HepG2 (cell line): Measurements from ENCODE around the gene CHRD. TPM values are rescaled to one million over a fixed set of nuclear protein-coding genes. Genes with fewer than 3 reads are reported as not detected.

Experiments
- ATAC-seq: fragments of 200-7000 bp; cut with Tn5 transposase; 3 replicates; pipeline ENCODE4 v1.9.1; 2020; ENCODE audit warnings: mild to moderate bottlenecking, moderate library complexity
- BruUV-seq: library from RNA; stranded (reverse); fragments of 400-500 nt; replicated peaks from 2 replicates; lab custom pipeline; 2021; lab: Mats Ljungman, UMichigan
- CTCF ChIA-PET: fragments of 300-600 bp; formaldehyde crosslinking; extraction: SDS; loops from one replicate; lab custom pipeline; 2021; ENCODE audit warnings: low total read pairs, inconsistent platforms, low intra/inter-chr PET ratio; lab: Yijun Ruan, JAX
- POLR2A ChIA-PET: fragments of 350-600 bp; sonication (Branson Sonifier 250); formaldehyde crosslinking; loops from one replicate; lab custom pipeline; 2020; ENCODE audit warnings: antibody characterized with exemption, inconsistent platforms; lab: Yijun Ruan, JAX
- DNase-seq: peaks from one replicate; pipeline ENCODE4 v3.0.0-alpha.2; 2015; ENCODE audit warnings: low spot score
- FAIRE-seq: peaks from 3 replicates; lab custom pipeline; 2011; peaks lifted over from hg19 to GRCh38; lab: Jason Lieb, UNC
- H2AFZ ChIP-seq: one replicate; pipeline ENCODE4 v1.6.1; 2011; ENCODE audit warnings: low read length, inconsistent platforms
- H3K27ac ChIP-seq: fragments of 300-600 bp; 3 replicates; pipeline ENCODE4 v1.8.0; 2011; ENCODE audit warnings: mixed run types, mild to moderate bottlenecking, mixed read lengths, low read length, inconsistent platforms; ENCODE audit not compliant: insufficient read depth; ENCODE audit errors: extremely low read length
- H3K27me3 ChIP-seq, 2 experiments: fragments of 200-600 bp in 1 of 2; 2 replicates in 1 of 2; 3 replicates in 1 of 2; pipeline versions ENCODE4 v1.6.0 to v1.8.0; 2011; ENCODE audit warnings: low read length in 2 of 2, mild to moderate bottlenecking in 2 of 2, moderate library complexity in 2 of 2, inconsistent platforms in 1 of 2; ENCODE audit not compliant: insufficient read depth in 2 of 2, control insufficient read depth in 1 of 2
- H3K36me3 ChIP-seq, 2 experiments: fragments of 200-600 bp in 1 of 2; replicated peaks in 1 of 2; 2 replicates in 1 of 2; 3 replicates in 1 of 2; pipeline versions ENCODE4 v1.5.1 to v1.8.0; 2011; ENCODE audit warnings: low read length in 2 of 2, inconsistent platforms in 1 of 2; ENCODE audit not compliant: insufficient read depth in 2 of 2, control insufficient read depth in 1 of 2
- H3K4me1 ChIP-seq: 2 replicates; pipeline ENCODE4 v1.5.1; 2012; ENCODE audit warnings: low read length, inconsistent platforms; ENCODE audit not compliant: insufficient read depth
- H3K4me2 ChIP-seq: 2 replicates; pipeline ENCODE4 v1.6.0; 2011; ENCODE audit warnings: low read depth, low read length, inconsistent platforms
- H3K4me3 ChIP-seq, 3 experiments: fragments of 200-600 bp in 1 of 3; sonication (generic), shearing (Covaris generic) in 1 of 3; replicated peaks in 1 of 3; 2 replicates each; pipeline ENCODE4 v1.5.1; 2011 to 2016; ENCODE audit warnings: low read length in 3 of 3, inconsistent platforms in 2 of 3, low read depth in 2 of 3, mild to moderate bottlenecking in 2 of 3, control low read depth in 1 of 3, mixed read lengths in 1 of 3; ENCODE audit not compliant: insufficient read depth in 1 of 3
- H3K79me2 ChIP-seq: one replicate; pipeline ENCODE4 v1.6.1; 2011; ENCODE audit warnings: low read length, inconsistent platforms; ENCODE audit not compliant: insufficient read depth
- H3K9ac ChIP-seq: 2 replicates; pipeline ENCODE4 v1.6.0; 2011; ENCODE audit warnings: mild to moderate bottlenecking, low read depth, low read length, inconsistent platforms; ENCODE audit not compliant: insufficient read depth
- H3K9me3 ChIP-seq: 2 replicates; pipeline ENCODE4 v1.5.1; 2012; ENCODE audit warnings: mild to moderate bottlenecking, low read length
- H4K20me1 ChIP-seq: 2 replicates; pipeline ENCODE4 v1.6.0; 2011; ENCODE audit warnings: inconsistent platforms, mild to moderate bottlenecking, low read length, moderate library complexity; ENCODE audit not compliant: insufficient read depth
- ARNTL ChIP-seq: sonication (generic); formaldehyde crosslinking; IDR thresholded peaks from 2 replicates; pipeline ENCODE4 v1.4.0; 2020; ENCODE audit warnings: mild to moderate bottlenecking, missing genetic modification reagents
- CENPX ChIP-seq: sonication (generic); formaldehyde crosslinking; IDR thresholded peaks from 2 replicates; pipeline ENCODE4 v1.9.0; 2021; ENCODE audit warnings: mild to moderate bottlenecking, missing genetic modification reagents, moderate library complexity
- DR1 ChIP-seq: sonication (generic); formaldehyde crosslinking; IDR thresholded peaks from 2 replicates; pipeline ENCODE4 v1.8.0; 2021; ENCODE audit warnings: mild to moderate bottlenecking, missing genetic modification reagents, inconsistent platforms
- ELF3 ChIP-seq: IDR thresholded peaks from 2 replicates; pipeline ENCODE4 v1.6.1; 2016; ENCODE audit warnings: missing genetic modification reagents, missing compliant biosample characterization
- ERF ChIP-seq: IDR thresholded peaks from 2 replicates; pipeline ENCODE4 v1.6.1; 2018; ENCODE audit warnings: missing biosample characterization, missing genetic modification reagents
- FOXK2 ChIP-seq: fragments of 450-650 bp; IDR thresholded peaks from 2 replicates; pipeline ENCODE4 v1.6.1; 2016
- JUN ChIP-seq: sonication (generic); formaldehyde crosslinking; IDR thresholded peaks from 2 replicates; pipeline ENCODE4 v1.4.0; 2020; ENCODE audit warnings: mild to moderate bottlenecking, missing genetic modification reagents
- NKX3-1 ChIP-seq: sonication (generic); formaldehyde crosslinking; IDR thresholded peaks from 2 replicates; pipeline ENCODE4 v1.5.0; 2020; ENCODE audit warnings: missing genetic modification reagents
- RBAK ChIP-seq: sonication (generic); formaldehyde crosslinking; IDR thresholded peaks from 2 replicates; pipeline ENCODE4 v1.5.1; 2020; ENCODE audit warnings: mild to moderate bottlenecking, missing genetic modification reagents
- RBFOX2 ChIP-seq: fragments of 200-400 bp; formaldehyde crosslinking; IDR thresholded peaks from 2 replicates; pipeline ENCODE4 v1.6.1; 2017; ENCODE audit warnings: low read depth, mild to moderate bottlenecking, low read length
- SMAD3 ChIP-seq: sonication (generic); formaldehyde crosslinking; IDR thresholded peaks from 2 replicates; pipeline ENCODE4 v1.4.0; 2020; ENCODE audit warnings: missing genetic modification reagents
- ZBTB2 ChIP-seq: sonication (generic); formaldehyde crosslinking; IDR thresholded peaks from 2 replicates; pipeline ENCODE4 v1.8.0; 2022; ENCODE audit warnings: low read depth, missing genetic modification reagents
- ZNF143 ChIP-seq: sonication (generic); formaldehyde crosslinking; IDR thresholded peaks from 2 replicates; pipeline ENCODE4 v1.4.0; 2020; ENCODE audit warnings: missing genetic modification reagents
- ZNF260 ChIP-seq: sonication (generic); formaldehyde crosslinking; IDR thresholded peaks from 2 replicates; pipeline ENCODE4 v1.4.0; 2020; ENCODE audit warnings: missing genetic modification reagents, low read depth, mild to moderate bottlenecking, borderline replicate concordance
- ZNF75D ChIP-seq: sonication (generic); formaldehyde crosslinking; IDR thresholded peaks from 2 replicates; pipeline ENCODE4 v1.8.1; 2023; ENCODE audit warnings: missing genetic modification reagents, mild to moderate bottlenecking, borderline replicate concordance
- WGBS: methylation state at CpG from one replicate; pipeline ENCODE4 v1.1.6; 2017; ENCODE audit warnings: low lambda C conversion rate; 5-methylcytosine and 5-hydroxymethylcytosine counted together
- in situ Hi-C: cut with HindIII; loops from 2 replicates; pipeline ENCODE4 v1.10.0; 2017; ENCODE audit warnings: low pct_unique_long_range_greater_than_20kb; ENCODE audit not compliant: extremely low pct_ligation_motif_present
- intact Hi-C: fragments of 100-400 bp; cut with micrococcal nuclease; formaldehyde crosslinking; loops from one replicate; pipeline ENCODE4 v1.10.0; 2022; ENCODE audit not compliant: unreplicated experiment
- polyA plus RNA-seq, 8 experiments: library from polyadenylated mRNA; depleted of rRNA in 3 of 8; stranded (reverse) in 7 of 8; unstranded in 1 of 8; fragments of >200 nt; fragmentation: Illumina TruSeq in 4 of 8; extraction: Trizol in 4 of 8; gene quantifications; 2 replicates each; pipeline versions ENCODE4 v1.2.1 to v1.2.3, GENCODE V29; 2011 to 2016; ENCODE audit warnings: low read depth in 4 of 8, missing spikeins in 1 of 8, mixed read lengths in 1 of 8; ENCODE audit not compliant: insufficient read depth in 1 of 8
- total RNA-seq, 5 experiments: library from RNA; depleted of rRNA; stranded (reverse); fragments of >200 nt; fragmentation: Illumina TruSeq; extraction: Trizol; gene quantifications; 2 replicates each; pipeline ENCODE4 v1.2.3, GENCODE V29; 2016; ENCODE audit warnings: low read depth in 1 of 5
- TF ChIP-seq, protein P1 (sequence below): sonication (generic); formaldehyde crosslinking; IDR thresholded peaks from 2 replicates; pipeline ENCODE4; 2020; ENCODE audit warnings: missing genetic modification reagents, mild to moderate bottlenecking, borderline replicate concordance

The CHRD gene
- total and polyA plus RNA-seq, 2 of the 13 experiments (the other 11 are each of a cell fraction or from before 2014, with no cell fraction given), result 22.2 to 35.2 TPM

GRCh38 chr3:184334470-184335158 is 45.2 kb upstream of the CHRD start (continued):
- TF ChIP-seq, protein P1, sequence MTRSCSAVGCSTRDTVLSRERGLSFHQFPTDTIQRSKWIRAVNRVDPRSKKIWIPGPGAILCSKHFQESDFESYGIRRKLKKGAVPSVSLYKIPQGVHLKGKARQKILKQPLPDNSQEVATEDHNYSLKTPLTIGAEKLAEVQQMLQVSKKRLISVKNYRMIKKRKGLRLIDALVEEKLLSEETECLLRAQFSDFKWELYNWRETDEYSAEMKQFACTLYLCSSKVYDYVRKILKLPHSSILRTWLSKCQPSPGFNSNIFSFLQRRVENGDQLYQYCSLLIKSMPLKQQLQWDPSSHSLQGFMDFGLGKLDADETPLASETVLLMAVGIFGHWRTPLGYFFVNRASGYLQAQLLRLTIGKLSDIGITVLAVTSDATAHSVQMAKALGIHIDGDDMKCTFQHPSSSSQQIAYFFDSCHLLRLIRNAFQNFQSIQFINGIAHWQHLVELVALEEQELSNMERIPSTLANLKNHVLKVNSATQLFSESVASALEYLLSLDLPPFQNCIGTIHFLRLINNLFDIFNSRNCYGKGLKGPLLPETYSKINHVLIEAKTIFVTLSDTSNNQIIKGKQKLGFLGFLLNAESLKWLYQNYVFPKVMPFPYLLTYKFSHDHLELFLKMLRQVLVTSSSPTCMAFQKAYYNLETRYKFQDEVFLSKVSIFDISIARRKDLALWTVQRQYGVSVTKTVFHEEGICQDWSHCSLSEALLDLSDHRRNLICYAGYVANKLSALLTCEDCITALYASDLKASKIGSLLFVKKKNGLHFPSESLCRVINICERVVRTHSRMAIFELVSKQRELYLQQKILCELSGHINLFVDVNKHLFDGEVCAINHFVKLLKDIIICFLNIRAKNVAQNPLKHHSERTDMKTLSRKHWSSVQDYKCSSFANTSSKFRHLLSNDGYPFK (CRISPR knock-in tag), result no peak
- no peak for TF ChIP-seq ERF (CRISPR knock-in tag)
- peak; percentile 56 for TF ChIP-seq RBFOX2
- TF ChIP-seq DR1 (CRISPR knock-in tag), result no peak
- TF ChIP-seq CENPX, result no peak

- H3K27ac ChIP-seq, result peak overlapping the region; percentile 84
- H3K4me3 ChIP-seq, result peak overlapping the region; percentile 67 to 94 (median 80); a peak in 5 of 6 replicates
- no peaks in the 10 kb centered on the region; a peak in 1 of 5 replicates for H3K27me3 ChIP-seq
- WGBS, result 74% methylated on average over 4 of the region's 4 CpGs
- peaks cover 18% of the 10 kb centered on the region for H3K4me1 ChIP-seq
- peak overlapping the region; percentile 94 for H3K4me2 ChIP-seq
- no peak for FAIRE-seq
- ChIA-PET POLR2A (interaction anchor here (0.7 to 1.0 kb wide), 2 partner anchors 9 to 10 kb away, joined by 3 to 5 read pairs; no protein-coding TSS in a partner anchor), CTCF (no interaction called here)
- peak; percentile 13 for ATAC-seq
- intact Hi-C loops, result no loop called here
- H3K9ac ChIP-seq, result peak overlapping the region; percentile 91
- DNase-seq, result no peak
- peaks cover 19% of the 10 kb centered on the region; the same call in 1 of the 2 replicates for H4K20me1 ChIP-seq
- H3K79me2 ChIP-seq, result peaks cover 16% of the 10 kb centered on the region
- in situ Hi-C loops, result no loop called here
- no peaks in the 10 kb centered on the region for H3K9me3 ChIP-seq
- H3K36me3 ChIP-seq, result peaks cover 23 to 41% of the 10 kb centered on the region in 2 experiments
- no TSS peak for BruUV-seq
- H2AFZ ChIP-seq, result no peak overlapping the region
- TF ChIP-seq FOXK2 (no peak), ARNTL (CRISPR knock-in tag) (0 out of 2 replicates have a peak, but pooled peaks have one; percentile 39), JUN (no peak), ELF3 (CRISPR knock-in tag) (no peak), ZNF143 (no peak), ZBTB2 (CRISPR knock-in tag) (no peak), RBAK (CRISPR knock-in tag) (no peak), NKX3-1 (no peak), SMAD3 (CRISPR knock-in tag) (no peak), ZNF75D (no peak), ZNF260 (CRISPR knock-in tag) (no peak)
Measured at GRCh38 chr3:184335291-184335660, 44.6 kb upstream of the CHRD start.
